Left ventricle myocardium inferior (tissue), 1 donor: ENCODE data around the gene SPATA17. TPM values are rescaled to one million over a fixed set of nuclear protein-coding genes. Genes with fewer than 3 reads are reported as not detected.

Source experiments
- DNase-seq: peaks from one replicate; pipeline ENCODE4 v3.0.0-alpha.2; 2020
- H3K27ac ChIP-seq: fragments of 200-600 bp; replicated peaks from 2 replicates; pipeline ENCODE4 v1.8.0; 2021
- H3K27me3 ChIP-seq: fragments of 200-600 bp; 2 replicates; pipeline ENCODE4 v1.8.0; 2021; ENCODE audit warnings: low read depth
- H3K36me3 ChIP-seq: fragments of 200-600 bp; 2 replicates; pipeline ENCODE4 v1.8.0; 2021
- H3K4me1 ChIP-seq: fragments of 200-600 bp; 2 replicates; pipeline ENCODE4 v1.8.0; 2021
- H3K4me3 ChIP-seq: fragments of 200-600 bp; 2 replicates; pipeline ENCODE4 v1.8.0; 2021; ENCODE audit warnings: mild to moderate bottlenecking, moderate library complexity
- H3K9me3 ChIP-seq: fragments of 200-600 bp; replicated peaks from 2 replicates; pipeline ENCODE4 v1.8.0; 2021
- intact Hi-C: fragments of 100-400 bp; cut with micrococcal nuclease; formaldehyde crosslinking; loops from one replicate; pipeline ENCODE4 v1.11.0; 2022
- total RNA-seq: library from RNA; stranded (reverse); fragmentation: NEBNext Ultra II Directional; extraction: Animal tissue kit (Norgen Biotek cat#: 25700); gene quantifications from one replicate; pipeline ENCODE4 v1.2.1, GENCODE V29; 2021
- TF ChIP-seq, protein P1 (sequence below): fragments of 200-600 bp; IDR thresholded peaks from 2 replicates; pipeline ENCODE4 v1.8.0; 2021; ENCODE audit warnings: antibody characterized with exemption, mild to moderate bottlenecking, borderline replicate concordance
- donor health status: DM: no; HTN: yes; CAD: no; lungs with severe emphysema.

The SPATA17 gene
- total RNA-seq, 1 donor from 2014 or later: 1.2 TPM

DNA sequence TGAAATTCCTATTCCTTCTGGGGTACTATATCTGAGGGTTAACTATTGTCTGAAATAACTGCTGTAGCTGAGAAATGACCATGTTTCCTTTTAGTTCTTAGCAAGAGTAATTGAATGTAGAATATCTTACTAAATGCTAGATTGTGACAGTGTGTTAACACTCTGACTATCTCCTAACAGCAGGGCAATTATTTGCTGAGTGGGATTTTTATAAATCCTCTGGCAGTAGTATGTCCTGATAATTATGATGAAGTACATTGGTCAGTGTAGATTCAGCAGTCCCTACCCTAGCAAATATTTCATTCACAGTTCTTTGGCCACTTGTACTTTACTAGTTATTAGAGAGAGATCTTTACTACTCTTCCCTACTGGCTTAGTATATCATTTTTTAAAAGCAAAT is 138.6 kb downstream of the SPATA17 start:
- Histone ChIP-seq H3K36me3 (no peaks in the 10 kb centered on the region), H3K4me3 (no peak overlapping the region), H3K27ac (no peak overlapping the region), H3K4me1 (no peaks in the 10 kb centered on the region), H3K27me3 (no peaks in the 10 kb centered on the region), H3K9me3 (peaks cover 4% of the 10 kb centered on the region)
- intact Hi-C loops: no loop called here
- DNase-seq: no peak
- TF ChIP-seq, protein P1, sequence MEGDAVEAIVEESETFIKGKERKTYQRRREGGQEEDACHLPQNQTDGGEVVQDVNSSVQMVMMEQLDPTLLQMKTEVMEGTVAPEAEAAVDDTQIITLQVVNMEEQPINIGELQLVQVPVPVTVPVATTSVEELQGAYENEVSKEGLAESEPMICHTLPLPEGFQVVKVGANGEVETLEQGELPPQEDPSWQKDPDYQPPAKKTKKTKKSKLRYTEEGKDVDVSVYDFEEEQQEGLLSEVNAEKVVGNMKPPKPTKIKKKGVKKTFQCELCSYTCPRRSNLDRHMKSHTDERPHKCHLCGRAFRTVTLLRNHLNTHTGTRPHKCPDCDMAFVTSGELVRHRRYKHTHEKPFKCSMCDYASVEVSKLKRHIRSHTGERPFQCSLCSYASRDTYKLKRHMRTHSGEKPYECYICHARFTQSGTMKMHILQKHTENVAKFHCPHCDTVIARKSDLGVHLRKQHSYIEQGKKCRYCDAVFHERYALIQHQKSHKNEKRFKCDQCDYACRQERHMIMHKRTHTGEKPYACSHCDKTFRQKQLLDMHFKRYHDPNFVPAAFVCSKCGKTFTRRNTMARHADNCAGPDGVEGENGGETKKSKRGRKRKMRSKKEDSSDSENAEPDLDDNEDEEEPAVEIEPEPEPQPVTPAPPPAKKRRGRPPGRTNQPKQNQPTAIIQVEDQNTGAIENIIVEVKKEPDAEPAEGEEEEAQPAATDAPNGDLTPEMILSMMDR: no peak

DNA sequence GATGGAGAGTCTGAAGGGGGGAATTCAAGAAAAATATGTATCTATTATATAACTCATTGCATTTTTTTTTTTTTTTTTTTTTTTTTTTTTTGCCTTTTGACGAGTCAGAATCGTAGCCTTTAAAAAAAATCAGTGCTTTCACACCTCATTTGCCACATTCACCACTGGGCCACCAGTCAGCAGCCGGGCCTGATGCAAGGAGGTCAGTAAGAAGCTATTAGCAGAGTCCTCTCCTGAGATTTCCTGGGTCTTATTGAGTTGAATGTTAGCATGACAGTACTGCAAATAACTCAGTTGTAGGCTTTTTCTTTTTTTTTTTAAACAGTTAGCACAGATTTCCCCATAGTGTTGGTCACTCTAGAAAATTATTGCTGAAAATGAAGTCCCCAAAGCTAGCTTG is 139.8 kb downstream of the SPATA17 start:
- H3K36me3 ChIP-seq: no peaks in the 10 kb centered on the region
- no peak overlapping the region for H3K4me3 ChIP-seq
- no peaks in the 10 kb centered on the region for H3K4me1 ChIP-seq
- H3K9me3 ChIP-seq: peaks cover 4% of the 10 kb centered on the region
- TF ChIP-seq, protein P1: no peak
- intact Hi-C loops: no loop called here
- no peaks in the 10 kb centered on the region for H3K27me3 ChIP-seq
- H3K27ac ChIP-seq: no peak overlapping the region
- no peak for DNase-seq

DNA sequence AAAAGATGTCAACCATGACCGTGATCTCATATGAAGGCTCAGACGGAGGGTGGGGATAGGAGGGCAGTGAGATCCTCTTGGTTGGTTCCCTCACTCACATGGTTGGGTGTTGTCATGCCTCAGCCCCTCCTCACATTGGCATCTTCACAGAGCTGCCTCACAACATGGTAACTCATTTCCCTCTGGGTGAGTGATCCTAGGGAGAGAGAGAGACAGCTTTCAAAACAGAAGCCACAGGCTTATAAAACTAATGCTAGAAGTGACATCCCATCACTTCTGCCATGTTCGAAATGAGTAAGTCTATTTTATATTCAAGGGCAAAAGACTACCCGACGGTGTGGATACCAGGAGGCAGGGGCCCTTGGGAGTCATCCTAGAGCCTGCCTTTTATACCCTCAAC is 145.5 kb downstream of the SPATA17 start:
- DNase-seq: no peak
- no peaks in the 10 kb centered on the region for H3K9me3 ChIP-seq
- no peaks in the 10 kb centered on the region for H3K4me1 ChIP-seq
- no peaks in the 10 kb centered on the region for H3K36me3 ChIP-seq
- H3K4me3 ChIP-seq: no peak overlapping the region
- intact Hi-C loops: no loop called here
- no peaks in the 10 kb centered on the region for H3K27me3 ChIP-seq
- TF ChIP-seq, protein P1: no peak
- no peak overlapping the region for H3K27ac ChIP-seq

DNA sequence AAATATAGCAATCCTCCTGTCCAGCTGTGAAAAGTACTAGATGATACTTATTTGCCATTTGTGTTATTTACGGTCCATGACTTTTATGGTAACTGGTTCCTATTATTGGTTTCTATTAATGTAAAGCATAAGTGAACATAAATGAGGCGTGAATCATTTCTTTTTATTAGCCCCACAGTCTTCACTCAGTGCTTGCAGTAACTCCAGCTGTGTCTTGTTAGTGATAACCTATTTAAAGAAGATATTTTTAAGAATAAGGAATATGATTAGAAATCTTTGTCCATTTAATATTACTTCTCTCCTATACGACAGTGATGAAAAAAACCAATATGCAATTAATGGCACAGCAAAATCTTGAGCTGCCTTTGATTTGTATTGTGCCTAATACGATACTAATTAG is 149.9 kb downstream of the SPATA17 start:
- no peak overlapping the region for H3K27ac ChIP-seq
- no peaks in the 10 kb centered on the region for H3K9me3 ChIP-seq
- H3K4me1 ChIP-seq: no peaks in the 10 kb centered on the region
- no peak for DNase-seq
- TF ChIP-seq, protein P1: no peak
- no peak overlapping the region for H3K4me3 ChIP-seq
- no peaks in the 10 kb centered on the region for H3K36me3 ChIP-seq
- no peaks in the 10 kb centered on the region for H3K27me3 ChIP-seq
- intact Hi-C loops: no loop called here

DNA sequence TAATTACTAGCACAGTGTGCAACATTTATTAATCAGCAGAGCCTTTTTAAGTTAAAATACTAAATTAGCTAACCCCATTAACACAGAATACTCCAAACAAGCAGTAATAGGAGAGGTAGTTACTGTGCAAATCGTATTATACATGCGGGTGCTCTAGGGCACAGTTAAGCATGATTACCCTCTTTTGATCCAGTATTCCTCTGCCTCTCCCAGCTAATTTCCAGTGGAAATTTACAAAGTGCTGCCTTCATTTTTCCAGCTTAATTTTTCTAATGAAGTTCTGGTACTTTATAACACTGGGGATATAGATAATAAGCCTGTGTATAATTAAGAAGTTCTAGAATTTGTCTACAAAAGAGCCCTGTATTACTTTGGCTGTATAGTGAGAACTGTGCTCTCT is 159.9 kb downstream of the SPATA17 start:
- Histone ChIP-seq H3K4me1 (no peaks in the 10 kb centered on the region), H3K9me3 (no peaks in the 10 kb centered on the region), H3K27me3 (no peaks in the 10 kb centered on the region), H3K36me3 (no peaks in the 10 kb centered on the region), H3K4me3 (no peak overlapping the region), H3K27ac (no peak overlapping the region)
- intact Hi-C loops: no loop called here
- no peak for DNase-seq
- TF ChIP-seq, protein P1: no peak

DNA sequence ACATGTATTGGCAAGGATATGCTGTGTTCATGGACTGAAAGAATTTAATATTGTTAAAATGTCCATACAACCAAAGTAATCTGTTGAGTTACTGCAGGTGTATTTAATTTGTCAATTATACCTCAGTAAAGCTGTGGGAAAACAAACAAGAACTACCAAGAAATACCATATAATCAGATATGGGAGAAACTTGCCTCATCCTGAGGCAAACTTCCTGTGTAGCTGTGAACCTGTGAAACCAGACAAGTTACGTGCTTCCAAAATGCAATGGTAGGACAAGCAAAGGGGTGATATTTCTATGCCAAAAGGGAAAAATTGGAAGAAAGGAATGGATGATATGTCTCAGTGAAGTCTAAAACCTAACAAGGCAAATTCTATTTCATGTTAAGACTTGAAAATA is 174.6 kb downstream of the SPATA17 start:
- Histone ChIP-seq H3K9me3 (peaks cover 3% of the 10 kb centered on the region), H3K27me3 (no peaks in the 10 kb centered on the region), H3K4me3 (no peak overlapping the region), H3K4me1 (no peaks in the 10 kb centered on the region), H3K27ac (no peak overlapping the region), H3K36me3 (no peaks in the 10 kb centered on the region)
- intact Hi-C loops: no loop called here
- TF ChIP-seq, protein P1: no peak
- DNase-seq: no peak
